ENCODE data around the gene UBE3B. TPM values are rescaled to one million over a fixed set of nuclear protein-coding genes. Genes with fewer than 3 reads are reported as not detected.
A peak's percentile ranks its signal among the peaks of the same experiment; 100 is the strongest.

Gene UBE3B
- polyA plus RNA-seq, 1 donor from 2014 or later: 23.3 TPM

GRCh38 chr12:109444259-109444658, 33.2 kb upstream of the UBE3B start:
- H3K27me3 Mint-ChIP-seq: no peaks in the 10 kb centered on the region
- H3K4me3 Mint-ChIP-seq: no peak overlapping the region
- no peaks in the 10 kb centered on the region for H3K36me3 Mint-ChIP-seq
- H3K27ac Mint-ChIP-seq: no peak overlapping the region
- no peaks in the 10 kb centered on the region for H3K4me1 Mint-ChIP-seq
- no peaks in the 10 kb centered on the region for H3K9me3 Mint-ChIP-seq

GRCh38 chr12:109445191-109445609, 32.2 kb upstream of the UBE3B start:
- Mint-ChIP-seq H3K9me3 (no peaks in the 10 kb centered on the region), H3K36me3 (no peaks in the 10 kb centered on the region), H3K27ac (no peak overlapping the region), H3K4me1 (no peaks in the 10 kb centered on the region), H3K4me3 (no peak overlapping the region), H3K27me3 (no peaks in the 10 kb centered on the region)

DNA sequence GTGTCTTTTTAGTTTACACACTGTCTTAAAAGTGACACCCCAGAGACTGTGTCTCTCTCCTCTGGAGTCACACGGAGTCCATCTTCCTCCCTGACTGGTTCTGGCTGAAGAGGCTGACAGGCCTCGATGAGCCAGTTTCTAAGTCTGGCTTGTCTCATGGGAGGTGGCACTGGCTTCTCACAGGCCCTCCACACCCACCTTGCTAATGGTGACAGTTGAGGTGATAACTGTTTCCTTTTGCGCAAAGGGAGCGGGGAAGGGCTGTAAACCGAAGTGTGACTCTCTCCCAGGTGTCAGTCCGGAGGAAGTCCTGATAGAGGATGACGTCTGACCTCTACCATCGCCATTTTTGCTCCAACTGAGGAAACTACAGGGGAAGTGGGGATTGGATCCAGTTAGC, 30.6 kb upstream of the UBE3B start:
- no peaks in the 10 kb centered on the region for H3K9me3 Mint-ChIP-seq
- H3K27me3 Mint-ChIP-seq: no peaks in the 10 kb centered on the region
- H3K36me3 Mint-ChIP-seq: no peaks in the 10 kb centered on the region
- no peak overlapping the region for H3K4me3 Mint-ChIP-seq
- H3K4me1 Mint-ChIP-seq: no peaks in the 10 kb centered on the region
- peak overlapping the region in 1 of 3 donors; percentile 62 for H3K27ac Mint-ChIP-seq

DNA sequence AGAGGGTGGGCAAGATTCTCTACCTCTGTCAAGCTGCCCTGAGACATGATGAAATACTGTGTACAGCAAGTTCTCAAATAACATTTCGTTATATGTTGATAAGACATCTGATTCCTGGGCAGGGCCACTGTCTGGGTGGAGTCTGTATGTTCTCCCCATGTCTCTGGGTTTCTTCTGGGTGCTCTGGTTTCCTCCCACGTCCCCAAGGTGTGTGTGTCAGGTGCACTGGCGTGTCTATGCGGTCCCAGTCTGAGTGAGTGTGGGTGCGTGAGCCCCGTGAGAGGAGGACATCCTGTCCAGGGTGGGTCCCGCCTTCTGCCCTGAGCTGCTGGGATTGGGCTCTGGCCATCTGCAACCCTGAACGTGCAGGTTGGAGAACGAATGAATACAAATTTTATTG, 30.0 kb upstream of the UBE3B start:
- Mint-ChIP-seq H3K27ac (peak overlapping the region in 1 of 3 donors; percentile 67), H3K36me3 (peaks cover 2% of the 10 kb centered on the region), H3K4me1 (no peaks in the 10 kb centered on the region)

GRCh38 chr12:109448272-109448671, 29.2 kb upstream of the UBE3B start:
- Mint-ChIP-seq H3K4me1 (no peaks in the 10 kb centered on the region), H3K9me3 (no peaks in the 10 kb centered on the region), H3K36me3 (peaks cover 2% of the 10 kb centered on the region), H3K27ac (no peak overlapping the region), H3K4me3 (no peak overlapping the region), H3K27me3 (no peaks in the 10 kb centered on the region)

More for the DNA sequence above, 30.0 kb upstream of the UBE3B start:
- Mint-ChIP-seq H3K27me3 (no peaks in the 10 kb centered on the region), H3K4me3 (no peak overlapping the region), H3K9me3 (no peaks in the 10 kb centered on the region)

GRCh38 chr12:109448707-109449390, 28.6 kb upstream of the UBE3B start:
- H3K27me3 Mint-ChIP-seq: no peaks in the 10 kb centered on the region
- no peak overlapping the region for H3K4me3 Mint-ChIP-seq
- H3K4me1 Mint-ChIP-seq: no peaks in the 10 kb centered on the region
- H3K9me3 Mint-ChIP-seq: no peaks in the 10 kb centered on the region
- peaks cover 2% of the 10 kb centered on the region for H3K36me3 Mint-ChIP-seq
- no peak overlapping the region for H3K27ac Mint-ChIP-seq

- H3K4me1 Mint-ChIP-seq: no peaks in the 10 kb centered on the region
- no peaks in the 10 kb centered on the region for H3K9me3 Mint-ChIP-seq
- H3K27ac Mint-ChIP-seq: peak overlapping the region in 1 of 3 donors; percentile 28
- H3K36me3 Mint-ChIP-seq: peaks cover 2% of the 10 kb centered on the region
- no peaks in the 10 kb centered on the region for H3K27me3 Mint-ChIP-seq
- no peak overlapping the region for H3K4me3 Mint-ChIP-seq
These were observed 27.4 kb upstream of the UBE3B start for GRCh38 chr12:109449845-109450532.

- H3K9me3 Mint-ChIP-seq: no peaks in the 10 kb centered on the region
- no peaks in the 10 kb centered on the region for H3K27me3 Mint-ChIP-seq
- H3K36me3 Mint-ChIP-seq: peaks cover 2% of the 10 kb centered on the region
- no peaks in the 10 kb centered on the region for H3K4me1 Mint-ChIP-seq
- peak overlapping the region in 1 of 4 donors; percentile 72 for H3K4me3 Mint-ChIP-seq
- H3K27ac Mint-ChIP-seq: no peak overlapping the region
These were observed 26.5 kb upstream of the UBE3B start for GRCh38 chr12:109450980-109451379.

GRCh38 chr12:109451400-109451799, 26.0 kb upstream of the UBE3B start:
- Mint-ChIP-seq H3K27me3 (no peaks in the 10 kb centered on the region), H3K9me3 (no peaks in the 10 kb centered on the region), H3K4me1 (no peaks in the 10 kb centered on the region), H3K27ac (no peak overlapping the region), H3K36me3 (peaks cover 2% of the 10 kb centered on the region), H3K4me3 (peak overlapping the region in 1 of 4 donors; percentile 72)

GRCh38 chr12:109452489-109452888, 24.9 kb upstream of the UBE3B start:
- no peak overlapping the region for H3K27ac Mint-ChIP-seq
- H3K4me1 Mint-ChIP-seq: no peaks in the 10 kb centered on the region
- H3K4me3 Mint-ChIP-seq: no peak overlapping the region
- H3K9me3 Mint-ChIP-seq: no peaks in the 10 kb centered on the region
- peaks cover 2% of the 10 kb centered on the region for H3K36me3 Mint-ChIP-seq
- H3K27me3 Mint-ChIP-seq: no peaks in the 10 kb centered on the region

DNA sequence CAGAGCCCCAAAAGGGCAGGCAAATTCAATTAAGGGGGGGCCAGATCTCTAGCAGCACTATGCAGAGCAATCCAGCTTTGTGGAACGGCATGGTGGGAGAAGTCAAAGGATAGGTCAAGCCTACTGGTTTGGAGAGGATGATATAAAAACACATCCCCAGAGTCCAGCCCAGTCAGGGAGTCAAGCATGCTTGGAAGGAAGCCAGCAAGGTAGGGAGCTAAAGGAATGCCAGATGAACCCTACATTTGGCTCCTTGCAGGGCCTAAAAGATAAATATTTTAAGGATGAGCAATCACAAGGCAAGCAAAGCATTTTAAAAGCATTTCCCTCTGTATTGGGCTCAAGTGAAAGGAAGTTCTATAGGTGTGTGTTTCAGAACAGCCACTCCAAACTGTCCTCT, 21.7 kb upstream of the UBE3B start:
- peaks cover 7% of the 10 kb centered on the region for H3K36me3 Mint-ChIP-seq
- no peaks in the 10 kb centered on the region for H3K27me3 Mint-ChIP-seq
- no peaks in the 10 kb centered on the region for H3K9me3 Mint-ChIP-seq
- H3K4me1 Mint-ChIP-seq: peaks cover 0 to 5% (median 4%) of the 10 kb centered on the region in 3 donors
- no peak overlapping the region for H3K4me3 Mint-ChIP-seq
- peak overlapping the region in 2 of 3 donors; percentile 50 to 82 for H3K27ac Mint-ChIP-seq

- Mint-ChIP-seq H3K27ac (no peak overlapping the region), H3K36me3 (peaks cover 5% of the 10 kb centered on the region)
These were observed 19.3 kb upstream of the UBE3B start for GRCh38 chr12:109458086-109458485.

GRCh38 chr12:109458771-109459208, 18.6 kb upstream of the UBE3B start:
- Mint-ChIP-seq H3K36me3 (peaks cover 5% of the 10 kb centered on the region), H3K4me1 (peaks cover 12 to 19% (median 12%) of the 10 kb centered on the region in 3 donors), H3K27ac (peak overlapping the region in 1 of 3 donors; percentile 4), H3K4me3 (no peak overlapping the region), H3K9me3 (no peaks in the 10 kb centered on the region), H3K27me3 (no peaks in the 10 kb centered on the region)

More at GRCh38 chr12:109458086-109458485, 19.3 kb upstream of the UBE3B start:
- H3K27me3 Mint-ChIP-seq: no peaks in the 10 kb centered on the region
- no peaks in the 10 kb centered on the region for H3K9me3 Mint-ChIP-seq
- H3K4me3 Mint-ChIP-seq: peak overlapping the region in 1 of 4 donors; percentile 39
- peaks cover 12 to 13% (median 12%) of the 10 kb centered on the region in 3 donors for H3K4me1 Mint-ChIP-seq

GRCh38 chr12:109459247-109459646, 18.2 kb upstream of the UBE3B start:
- H3K4me3 Mint-ChIP-seq: no peak overlapping the region
- H3K27me3 Mint-ChIP-seq: no peaks in the 10 kb centered on the region
- H3K9me3 Mint-ChIP-seq: no peaks in the 10 kb centered on the region
- no peak overlapping the region for H3K27ac Mint-ChIP-seq
- H3K36me3 Mint-ChIP-seq: peaks cover 5% of the 10 kb centered on the region
- H3K4me1 Mint-ChIP-seq: peaks cover 12 to 20% (median 15%) of the 10 kb centered on the region in 3 donors

DNA sequence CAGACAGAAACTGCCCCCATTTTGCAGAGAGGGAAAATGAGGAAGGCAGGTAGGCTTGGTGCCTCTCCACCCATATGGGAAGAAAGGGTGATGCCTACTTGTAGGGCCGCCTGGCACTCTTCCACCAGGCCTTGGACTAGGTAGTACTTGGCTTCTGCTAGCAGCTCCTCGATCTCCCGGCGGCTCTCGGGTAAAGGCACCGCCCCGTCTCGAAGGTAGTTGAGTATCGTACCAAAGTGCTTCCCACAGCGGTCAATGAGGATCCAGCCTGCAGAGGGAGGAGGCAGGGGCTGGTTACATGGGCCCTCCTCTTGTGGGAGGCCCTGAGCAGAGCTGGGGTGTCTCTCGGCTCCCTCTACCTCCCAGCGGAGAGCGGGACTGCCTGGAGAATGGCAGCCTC, 16.9 kb upstream of the UBE3B start:
- Mint-ChIP-seq H3K9me3 (no peaks in the 10 kb centered on the region), H3K4me1 (peaks cover 12 to 29% (median 28%) of the 10 kb centered on the region in 3 donors)

More for the DNA sequence above, 16.9 kb upstream of the UBE3B start:
- Mint-ChIP-seq H3K27me3 (no peaks in the 10 kb centered on the region), H3K4me3 (no peak overlapping the region), H3K36me3 (peaks cover 5% of the 10 kb centered on the region), H3K27ac (peak overlapping the region in 1 of 3 donors; percentile 15)

Measured in IgD-negative memory B cell (primary cell).